HG02970 (cell line): ENCODE results near the gene CCT5.

Experiments used
- ATAC-seq: cut with Tn5 transposase; IDR thresholded peaks from one replicate; pipeline ENCODE4 v1.9.1; 2021; ENCODE audit warnings: mild to moderate bottlenecking, moderate library complexity, moderate number of reproducible peaks; ENCODE audit not compliant: unreplicated experiment, low FRiP score

CCT5 gene

DNA sequence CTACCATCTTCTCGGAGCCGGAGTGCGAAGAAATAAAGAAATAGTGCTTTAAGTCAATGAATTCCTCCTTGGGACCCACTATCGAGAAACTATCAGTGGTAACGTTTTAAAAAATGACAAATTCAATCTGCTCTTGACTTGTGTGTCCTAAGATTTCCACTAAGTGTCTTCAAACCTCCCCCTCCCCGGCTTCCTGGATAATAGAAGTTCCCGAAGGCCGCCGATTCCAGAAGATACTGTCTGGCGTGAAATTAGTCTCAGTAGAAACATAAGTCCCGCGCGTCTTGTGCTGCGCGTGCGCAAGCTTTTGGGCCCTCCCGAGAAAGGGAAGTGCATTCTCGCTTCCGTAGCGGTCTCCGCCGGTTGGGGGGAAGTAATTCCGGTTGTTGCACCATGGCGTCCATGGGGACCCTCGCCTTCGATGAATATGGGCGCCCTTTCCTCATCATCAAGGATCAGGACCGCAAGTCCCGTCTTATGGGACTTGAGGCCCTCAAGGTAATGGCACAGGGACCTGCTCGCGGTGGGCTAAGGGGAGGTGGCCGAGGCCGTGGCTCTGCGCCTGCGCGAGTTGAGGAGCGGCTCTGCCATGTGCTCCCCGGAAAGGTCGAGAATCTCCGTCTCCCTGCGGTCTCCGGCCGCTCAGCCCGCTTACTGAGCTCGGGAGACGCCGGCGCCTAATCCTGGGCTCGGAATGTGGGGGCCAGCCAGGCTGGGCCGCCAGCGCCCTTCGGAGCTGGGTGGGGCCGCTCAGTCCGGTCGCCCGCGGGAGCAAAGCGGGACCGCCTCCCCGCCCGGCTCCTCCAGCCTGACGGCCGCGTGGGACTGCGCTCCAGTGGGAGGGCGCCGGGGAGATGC lies at the start of gene CCT5:
CCT5 (plus strand) TSS at position 333 of the 858 bp plus-strand sequence; CDS start at position 394, 61 bp downstream.
- ATAC-seq: peak; percentile 85

DNA sequence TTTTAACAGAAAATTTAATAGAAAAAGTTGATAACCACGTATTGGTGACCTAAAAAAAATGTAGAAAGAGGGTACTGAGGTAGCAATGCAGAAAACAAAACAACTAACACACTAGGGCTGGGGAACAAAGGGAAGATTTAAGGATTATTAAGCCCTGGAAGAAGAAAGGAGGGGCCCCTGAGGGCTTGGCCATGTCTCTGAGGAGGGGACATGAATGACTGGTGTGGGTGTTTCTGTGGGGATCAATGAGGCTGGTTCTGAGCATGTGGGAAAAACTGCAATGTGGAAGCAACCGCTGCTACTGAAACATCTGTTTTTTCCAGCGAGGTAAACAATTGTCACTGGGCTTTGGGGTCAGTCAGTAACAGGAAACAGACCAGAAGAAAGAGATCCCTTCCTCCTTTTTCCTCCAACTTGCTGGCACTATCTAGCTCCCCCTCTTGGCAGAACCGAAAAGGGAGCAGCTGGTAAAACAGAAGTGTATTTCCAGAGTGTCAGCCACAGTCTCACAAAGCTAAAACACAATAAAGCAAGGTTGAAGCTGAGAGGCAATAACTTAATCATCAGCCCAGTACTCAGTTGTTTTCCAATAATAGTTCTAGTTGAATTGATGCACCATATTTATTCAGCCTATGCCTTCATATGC lies 48.7 kb upstream of the CCT5 start:
- ATAC-seq: no peak

DNA sequence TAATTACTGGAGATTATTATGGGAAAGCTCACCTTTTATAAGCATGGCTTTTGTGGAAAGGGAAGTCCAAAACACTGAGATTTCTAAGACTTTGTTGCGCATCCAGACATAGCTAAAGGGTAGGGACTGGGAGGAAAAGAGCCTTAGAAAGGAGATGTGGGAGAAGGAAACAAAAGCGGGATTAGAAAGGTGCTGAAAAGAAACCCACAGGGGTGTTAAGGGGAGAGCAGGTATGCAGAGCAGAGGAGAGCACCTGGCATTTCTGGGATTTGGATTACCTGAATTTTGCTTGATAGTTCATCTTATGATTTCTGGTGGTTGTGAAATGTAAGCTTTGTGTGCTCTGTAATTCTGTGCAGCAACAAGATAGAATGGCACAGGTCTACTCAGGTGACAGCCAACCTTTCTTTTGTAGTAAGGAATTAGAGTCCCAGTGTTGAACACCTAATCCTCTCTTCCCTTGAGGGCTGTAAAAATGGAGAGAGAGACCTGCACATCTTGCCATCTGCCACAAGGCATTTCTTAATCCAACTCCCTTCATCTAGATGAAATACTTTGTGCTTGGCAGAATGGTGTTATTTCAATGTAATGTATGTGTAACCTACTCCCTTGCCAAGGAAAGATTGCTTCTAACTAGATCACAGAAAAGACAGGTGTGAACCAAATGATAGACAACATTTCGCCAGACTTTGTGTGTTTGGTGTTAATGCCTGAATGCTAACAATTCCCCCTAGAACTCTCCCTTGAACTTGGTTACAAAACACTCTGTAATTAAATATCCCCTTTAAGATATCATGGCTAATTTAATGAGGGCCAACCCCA lies 47.8 kb upstream of the CCT5 start:
- no peak for ATAC-seq

DNA sequence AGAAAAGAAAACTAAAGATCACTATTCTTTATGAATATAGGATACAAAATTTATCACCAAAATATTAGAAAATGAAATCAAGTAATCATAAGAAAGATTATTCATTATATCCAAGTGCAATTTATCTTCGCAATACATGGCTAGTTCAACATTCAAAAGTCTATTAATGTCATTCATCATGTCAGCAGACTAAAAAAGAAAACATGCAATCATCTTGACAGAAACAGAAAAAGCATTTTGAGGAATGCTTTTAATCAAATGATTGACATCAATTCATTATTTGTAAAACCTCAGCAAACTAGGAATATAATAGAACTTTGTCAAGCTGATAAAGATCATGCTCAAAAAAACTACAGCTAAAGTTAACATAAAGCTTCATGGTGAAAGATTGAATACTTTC lies 41.1 kb upstream of the CCT5 start:
- ATAC-seq: no peak

GRCh38 chr5:10213316-10213715 lies 36.8 kb upstream of the CCT5 start:
- no peak for ATAC-seq

- no peak for ATAC-seq
Observed at GRCh38 chr5:10214041-10214440, 36.0 kb upstream of the CCT5 start.

- ATAC-seq: no peak
Observed at GRCh38 chr5:10215366-10215765, 34.7 kb upstream of the CCT5 start.

GRCh38 chr5:10216107-10216506 lies 34.0 kb upstream of the CCT5 start:
- ATAC-seq: no peak

DNA sequence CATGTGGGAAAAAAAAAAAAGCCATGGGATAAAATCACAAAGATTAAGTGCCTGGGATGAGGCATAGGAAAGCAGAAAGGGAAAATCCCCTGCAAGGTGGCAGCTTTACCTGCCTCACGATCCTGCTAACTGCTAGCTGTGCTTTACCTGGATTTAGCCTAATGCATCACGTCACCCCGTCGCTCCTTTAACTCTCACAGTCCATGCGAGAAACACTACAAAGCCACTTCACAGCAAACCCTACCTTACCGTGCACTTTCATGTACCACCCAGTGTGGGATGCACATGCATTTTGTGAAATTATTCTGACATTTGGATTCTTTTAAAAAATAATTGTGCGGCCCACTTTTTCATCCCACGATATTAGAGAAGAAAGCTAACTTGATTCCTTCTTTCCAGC lies 31.4 kb upstream of the CCT5 start:
- no peak for ATAC-seq

DNA sequence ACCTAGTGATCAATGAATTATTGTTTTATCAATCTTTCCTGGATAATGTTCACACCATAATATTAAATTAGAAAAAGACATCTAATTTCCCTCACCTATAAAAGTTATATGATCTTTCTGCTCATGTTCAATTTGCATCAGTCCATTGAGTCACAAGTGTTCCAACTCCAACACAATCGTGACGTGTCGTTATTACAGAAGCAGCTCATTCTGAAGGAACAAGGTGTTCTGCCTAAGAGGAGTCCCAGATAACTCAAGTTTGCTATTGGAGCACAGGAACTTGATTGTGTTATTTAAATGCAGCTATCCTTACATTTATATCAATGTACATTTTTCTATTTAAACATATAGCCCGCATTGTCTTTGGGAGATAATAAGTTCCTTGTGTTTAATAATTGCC lies 31.0 kb upstream of the CCT5 start:
- ATAC-seq: no peak

GRCh38 chr5:10220248-10220647 lies 29.8 kb upstream of the CCT5 start:
- no peak for ATAC-seq

GRCh38 chr5:10222326-10222725 lies 27.8 kb upstream of the CCT5 start:
- ATAC-seq: no peak

GRCh38 chr5:10227379-10227778 lies 22.7 kb upstream of the CCT5 start:
- ATAC-seq: no peak

DNA sequence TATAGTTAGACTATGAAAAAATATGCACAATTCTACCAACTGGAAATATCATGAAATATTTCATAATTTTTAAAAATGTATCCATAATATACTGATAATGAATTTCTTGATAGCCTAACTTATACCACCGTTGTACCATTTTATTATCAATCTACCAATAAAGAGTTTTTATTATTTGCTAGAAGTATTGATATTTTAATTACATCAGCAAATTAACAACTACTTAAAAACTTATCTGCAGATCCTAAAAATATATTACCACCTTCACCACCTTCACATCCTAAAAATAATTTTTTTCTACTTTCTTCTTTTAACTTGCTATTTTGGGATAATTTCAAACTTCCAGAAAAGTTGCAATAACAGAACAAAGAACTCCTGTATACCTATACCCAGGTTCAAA lies 21.8 kb upstream of the CCT5 start:
- ATAC-seq: no peak

- no peak for ATAC-seq
Observed at GRCh38 chr5:10229306-10230048, 20.6 kb upstream of the CCT5 start.

DNA sequence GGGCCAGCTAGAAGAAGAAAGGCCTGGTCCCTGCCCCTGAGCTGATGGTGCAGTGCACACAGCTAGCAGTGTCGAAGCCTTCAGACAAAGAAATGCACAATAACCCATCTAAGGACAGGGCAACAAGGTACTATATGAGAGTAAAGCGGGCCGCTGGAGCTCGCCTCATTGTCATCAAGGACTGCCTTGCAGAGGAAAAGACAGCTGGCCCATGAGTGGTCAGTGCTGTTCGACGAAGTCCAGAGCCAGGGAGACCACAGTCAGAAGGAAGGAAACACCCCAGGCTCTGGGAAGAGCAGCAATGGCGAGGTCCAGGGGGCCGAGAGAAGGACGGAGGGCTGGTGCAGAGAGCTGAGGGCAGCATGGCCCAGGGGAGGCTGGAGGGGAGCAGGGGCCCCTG lies 17.7 kb upstream of the CCT5 start:
- ATAC-seq: no peak

DNA sequence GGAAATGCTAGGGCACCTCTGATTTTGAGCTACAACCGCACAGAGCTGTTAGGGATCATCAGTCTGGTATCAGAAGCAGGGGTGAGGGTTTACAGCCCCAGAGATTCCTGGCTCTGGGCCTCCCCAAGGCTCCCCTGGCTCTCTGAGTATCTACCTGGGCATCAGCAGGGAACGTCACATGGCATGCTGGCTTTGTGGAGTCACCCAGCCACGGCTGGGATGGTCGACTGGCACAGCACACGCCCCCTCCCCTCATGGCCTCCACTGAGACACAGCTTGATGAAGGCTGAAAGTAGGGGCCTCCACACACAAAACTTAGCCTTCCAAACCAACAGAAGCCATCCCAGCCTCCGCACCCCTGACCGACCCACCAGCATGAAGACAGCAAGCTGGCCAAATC lies 17.1 kb upstream of the CCT5 start:
- no peak for ATAC-seq

- ATAC-seq: no peak
Observed at GRCh38 chr5:10233505-10233904, 16.6 kb upstream of the CCT5 start.

DNA sequence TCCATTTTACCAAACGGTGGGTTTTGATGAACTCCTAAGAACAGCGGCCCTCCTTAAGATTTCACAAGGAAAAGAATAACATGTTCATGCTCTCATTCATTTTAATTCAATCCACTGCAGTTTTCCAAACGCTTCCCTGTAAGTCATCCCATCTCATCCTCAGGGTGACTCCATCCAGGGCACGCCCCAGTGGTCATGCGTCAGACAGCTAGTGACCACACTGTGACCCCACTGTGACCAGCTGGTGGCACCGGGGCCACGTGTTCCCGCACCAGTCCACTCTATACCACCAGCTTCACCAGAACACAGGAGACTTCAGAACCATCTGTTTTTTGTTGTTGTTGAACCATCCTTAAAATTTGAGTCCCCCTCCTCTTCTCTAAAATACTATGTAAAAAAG lies 14.7 kb upstream of the CCT5 start:
- no peak for ATAC-seq

GRCh38 chr5:10243660-10244240 lies 6.3 kb upstream of the CCT5 start:
- no peak for ATAC-seq
